ENCODE results near the gene TRAPPC3. TPM values are rescaled to one million over a fixed set of nuclear protein-coding genes. Genes with fewer than 3 reads are reported as not detected.
"Not testable (repeated sequence)": the region's sequence is repeated elsewhere in the genome, so short reads cannot be mapped to it uniquely, and the experiment has no call there.

TRAPPC3 gene
- 80.8 and 102 TPM in 2 replicates for total RNA-seq (ENCODE audit: low replicate concordance)

GRCh38 chr1:36149237-36149972, at the start of gene TRAPPC3:
Gene TRAPPC3, minus strand, starts transcription at chr1:36149486. Its CDS starts 108 bp downstream, at chr1:36149378.
- H3K4me3 ChIP-seq (ENCODE audit: low read depth, low read length): peak within 1 kb of the TSS; percentile 90
- DNase-seq (ENCODE audit: low read depth): peak; percentile 100
- TF ChIP-seq CTCF (IDR thresholded peaks at IDR 0.05; ENCODE audit: insufficient read depth, low read length): peak; percentile 91

GRCh38 chr1:36198641-36199040, 49.4 kb upstream of the TRAPPC3 start:
- no peak for TF ChIP-seq CTCF (IDR thresholded peaks at IDR 0.05; ENCODE audit: insufficient read depth, low read length)
- DNase-seq (ENCODE audit: low read depth): no peak
- H3K4me3 ChIP-seq (ENCODE audit: low read depth, low read length): no peak overlapping the region

- H3K4me3 ChIP-seq (ENCODE audit: low read depth, low read length); DNase-seq (ENCODE audit: low read depth): not testable (repeated sequence)
Measured at GRCh38 chr1:36196805-36197204, 47.5 kb upstream of the TRAPPC3 start.

- TF ChIP-seq CTCF (IDR thresholded peaks at IDR 0.05; ENCODE audit: insufficient read depth, low read length): peak; percentile 93
- DNase-seq (ENCODE audit: low read depth): peak; percentile 94
- H3K4me3 ChIP-seq (ENCODE audit: low read depth, low read length): no peak overlapping the region
Measured at GRCh38 chr1:36187800-36188593, 38.7 kb upstream of the TRAPPC3 start.

- no peak overlapping the region for H3K4me3 ChIP-seq (ENCODE audit: low read depth, low read length)
- DNase-seq (ENCODE audit: low read depth): peak; percentile 70
- no peak for TF ChIP-seq CTCF (IDR thresholded peaks at IDR 0.05; ENCODE audit: insufficient read depth, low read length)
Measured at GRCh38 chr1:36183309-36183856, 34.1 kb upstream of the TRAPPC3 start.

GRCh38 chr1:36182734-36183133, 33.4 kb upstream of the TRAPPC3 start:
- DNase-seq (ENCODE audit: low read depth): no peak
- no peak for TF ChIP-seq CTCF (IDR thresholded peaks at IDR 0.05; ENCODE audit: insufficient read depth, low read length)
- H3K4me3 ChIP-seq (ENCODE audit: low read depth, low read length): no peak overlapping the region

GRCh38 chr1:36179220-36179600, 29.9 kb upstream of the TRAPPC3 start:
- no peak for TF ChIP-seq CTCF (IDR thresholded peaks at IDR 0.05; ENCODE audit: insufficient read depth, low read length)
- no peak for DNase-seq (ENCODE audit: low read depth)
- H3K4me3 ChIP-seq (ENCODE audit: low read depth, low read length): no peak overlapping the region

All from fibroblast of the aortic adventitia (primary cell).